Measurements from ENCODE around the gene PAX9.

The PAX9 gene

GRCh38 chr14:36661506-36662257 is at the start of gene PAX9:
Gene PAX9 (plus strand): TSS chr14:36661860. CDS start chr14:36662090, 230 bp downstream.
- no peak for DNase-seq (ENCODE audit: low read depth)

- DNase-seq (ENCODE audit: low read depth) = no peak
Observed at GRCh38 chr14:36617824-36618223, 43.8 kb upstream of the PAX9 start.

DNA sequence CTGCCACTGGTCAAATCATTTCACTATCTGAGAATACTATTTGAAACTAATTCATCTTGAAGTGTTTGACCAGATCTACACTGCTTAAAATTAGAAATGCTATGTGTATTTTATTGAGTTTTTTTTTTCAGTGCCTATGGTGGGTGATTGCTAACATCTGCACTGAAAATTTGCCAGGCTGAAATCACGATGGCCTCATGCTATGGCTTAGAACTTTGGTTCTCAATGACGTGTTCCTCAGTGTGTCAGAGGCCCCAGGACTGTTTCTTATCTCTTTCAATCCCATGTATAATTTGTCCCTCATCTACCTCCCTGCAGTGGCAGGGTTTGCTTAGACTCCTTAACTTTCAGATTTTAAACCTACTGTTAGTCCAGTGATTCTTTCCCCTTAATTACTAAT is 43.0 kb upstream of the PAX9 start:
- no peak for DNase-seq (ENCODE audit: low read depth)

DNA sequence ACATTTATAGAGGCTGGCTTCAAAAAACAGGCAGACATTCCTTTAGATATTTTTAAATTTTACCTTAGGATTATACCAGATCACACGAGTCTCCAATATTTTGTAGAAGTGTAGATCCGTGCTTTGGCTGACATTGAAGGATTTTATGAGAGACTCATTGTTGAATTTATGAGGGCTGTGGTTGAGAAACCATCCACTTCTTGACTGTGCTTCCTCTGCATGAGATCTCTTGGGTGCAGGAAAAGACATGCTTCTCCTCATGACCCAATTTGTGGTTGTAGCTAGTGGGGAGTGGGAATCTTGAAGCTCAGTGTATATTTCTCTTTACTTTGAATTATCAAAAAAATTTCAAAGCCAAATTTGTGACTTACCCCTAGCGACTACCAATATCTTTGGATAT is 42.5 kb upstream of the PAX9 start:
- DNase-seq (ENCODE audit: low read depth) = no peak

GRCh38 chr14:36619853-36620252 is 41.8 kb upstream of the PAX9 start:
- no peak for DNase-seq (ENCODE audit: low read depth)

DNA sequence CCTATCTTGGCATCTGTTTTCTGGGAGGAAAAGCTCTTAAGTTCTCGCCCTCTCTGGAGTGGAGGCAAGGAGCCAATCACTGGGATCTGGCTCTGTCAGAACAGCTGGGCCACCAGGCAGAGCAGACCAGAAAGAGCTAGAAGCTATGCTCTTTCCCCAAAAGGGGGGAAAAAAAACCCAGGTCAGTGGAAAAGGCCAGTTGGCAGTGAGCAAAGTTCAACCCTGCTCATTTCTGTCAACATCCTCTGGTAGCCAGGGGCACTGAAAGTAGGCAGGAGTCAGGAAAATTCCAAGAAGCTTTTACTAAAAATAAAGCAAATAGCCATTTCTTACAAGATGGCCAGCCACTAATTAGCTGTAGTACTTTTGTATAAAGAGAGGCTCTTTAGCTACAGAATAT is 36.6 kb upstream of the PAX9 start:
- no peak for DNase-seq (ENCODE audit: low read depth)

- no peak for DNase-seq (ENCODE audit: low read depth)
Observed at GRCh38 chr14:36625436-36625835, 36.2 kb upstream of the PAX9 start.

DNA sequence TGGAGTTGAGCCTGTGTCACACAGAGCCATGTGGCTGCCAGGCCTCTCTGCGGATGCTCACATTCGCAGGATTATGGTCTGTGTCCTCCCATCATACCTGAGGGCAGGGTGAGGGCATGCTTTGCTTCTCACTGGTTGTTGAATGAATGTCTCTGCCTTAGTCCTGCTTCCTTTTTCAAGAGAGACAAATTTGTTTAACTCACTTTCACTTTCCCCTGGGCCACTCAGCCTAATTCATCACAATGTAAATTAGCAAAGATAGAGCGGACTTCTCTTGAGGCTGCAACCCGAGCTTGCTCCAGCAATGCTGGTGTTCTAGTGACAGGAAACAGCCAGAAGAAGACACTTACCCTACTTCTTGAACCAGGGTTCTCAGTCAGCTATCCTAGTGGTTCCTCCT is 35.5 kb upstream of the PAX9 start:
- DNase-seq (ENCODE audit: low read depth) = no peak

DNA sequence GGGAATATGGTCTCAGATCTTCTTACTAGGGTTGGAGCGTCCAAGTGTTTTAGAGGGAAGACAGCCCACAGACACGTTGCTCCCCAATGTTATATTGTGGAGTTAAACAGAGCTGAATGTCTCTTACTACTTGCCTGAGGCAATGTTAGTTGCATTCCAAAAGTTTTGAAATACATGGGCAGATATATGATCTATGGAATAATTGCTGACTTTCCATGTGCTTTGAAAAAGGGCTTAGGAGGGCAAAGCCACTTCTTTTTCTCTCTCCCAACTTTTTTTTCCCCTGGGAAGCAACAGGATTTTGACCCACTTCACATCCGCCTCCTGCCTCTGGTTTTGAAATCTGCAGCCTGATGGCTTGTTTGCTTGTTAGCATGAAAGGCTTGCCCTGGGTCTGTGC is 33.7 kb upstream of the PAX9 start:
- no peak for DNase-seq (ENCODE audit: low read depth)

DNA sequence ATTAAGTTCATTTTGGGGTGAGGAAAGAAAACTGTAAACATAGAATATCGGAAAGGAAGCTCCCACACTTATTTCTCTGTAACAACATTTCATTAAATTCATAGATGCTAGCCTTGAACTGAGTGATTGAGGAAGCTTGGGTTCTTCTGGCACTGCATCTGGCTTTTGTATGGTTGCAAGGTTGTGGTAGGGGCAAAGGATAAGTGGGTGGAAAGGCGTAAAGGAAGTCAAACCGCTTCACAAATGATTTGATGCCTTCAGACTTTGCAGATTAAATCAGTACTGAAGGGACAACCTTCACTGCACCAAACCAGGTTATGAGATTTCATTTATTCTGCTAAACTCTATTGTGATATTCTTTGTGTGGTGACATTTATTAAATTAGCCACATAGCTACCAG is 28.1 kb upstream of the PAX9 start:
- no peak for DNase-seq (ENCODE audit: low read depth)

DNA sequence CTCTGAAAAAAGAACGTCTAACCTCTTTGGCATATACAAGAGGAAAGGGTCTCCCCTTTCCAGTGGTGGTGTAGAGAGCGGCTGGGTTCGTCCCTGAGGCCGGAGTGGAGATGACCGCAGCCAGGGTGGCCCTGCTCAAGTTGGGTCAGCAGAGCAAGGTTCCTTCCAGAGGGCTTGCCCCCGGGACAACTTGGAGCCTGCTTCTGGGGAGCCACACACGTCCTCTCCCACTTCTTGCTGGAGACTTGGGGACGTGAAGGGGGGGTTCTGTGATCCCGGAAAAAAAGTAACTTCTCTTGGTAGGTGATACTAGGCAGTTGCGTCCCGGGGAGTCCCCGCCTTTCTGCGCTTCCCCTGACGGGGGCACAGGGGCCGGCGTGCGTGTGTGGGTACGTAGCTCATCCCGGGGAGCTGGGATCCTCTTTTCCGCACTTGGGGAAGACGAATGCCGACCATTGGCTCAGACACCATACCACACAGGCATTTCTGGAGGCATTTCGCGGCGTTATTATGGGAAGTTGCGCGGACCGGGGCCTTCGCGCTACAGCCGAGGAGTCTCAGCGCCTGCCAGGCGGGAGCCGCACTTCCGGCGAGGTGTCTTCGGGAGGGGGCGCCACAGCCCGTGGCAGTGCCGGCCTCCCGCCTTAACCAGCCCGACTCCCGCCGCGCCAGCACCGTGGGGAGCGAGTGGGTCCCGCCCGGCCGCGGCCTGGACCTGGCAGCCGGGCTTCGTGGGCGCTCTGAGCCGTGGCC is 14.8 kb upstream of the PAX9 start:
- no peak for DNase-seq (ENCODE audit: low read depth)

DNA sequence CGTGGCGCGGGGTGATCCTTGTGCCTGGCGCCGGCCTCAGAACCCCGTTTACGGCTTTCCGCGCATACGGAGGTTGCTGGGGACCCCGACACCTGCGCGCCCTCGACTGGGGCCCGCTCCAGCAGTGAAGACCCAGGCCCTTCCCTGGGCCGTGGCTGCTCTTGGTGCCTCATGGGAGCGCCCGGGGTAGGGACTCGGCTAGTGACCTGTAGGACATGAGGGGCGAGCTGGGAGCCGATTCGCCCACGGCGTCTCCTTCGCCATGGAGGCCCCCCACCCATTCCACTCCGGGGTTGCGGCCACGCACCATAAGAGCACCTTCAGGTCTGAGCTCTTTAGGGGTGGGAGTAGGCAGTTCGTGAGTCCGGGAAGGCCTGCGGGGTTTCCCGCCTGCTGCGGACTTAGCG is 14.2 kb upstream of the PAX9 start:
- DNase-seq (ENCODE audit: low read depth) = no peak

- DNase-seq (ENCODE audit: low read depth) = no peak
Observed at GRCh38 chr14:36647824-36648753, 13.6 kb upstream of the PAX9 start.

GRCh38 chr14:36649872-36650650 is 11.6 kb upstream of the PAX9 start:
- no peak for DNase-seq (ENCODE audit: low read depth)

DNA sequence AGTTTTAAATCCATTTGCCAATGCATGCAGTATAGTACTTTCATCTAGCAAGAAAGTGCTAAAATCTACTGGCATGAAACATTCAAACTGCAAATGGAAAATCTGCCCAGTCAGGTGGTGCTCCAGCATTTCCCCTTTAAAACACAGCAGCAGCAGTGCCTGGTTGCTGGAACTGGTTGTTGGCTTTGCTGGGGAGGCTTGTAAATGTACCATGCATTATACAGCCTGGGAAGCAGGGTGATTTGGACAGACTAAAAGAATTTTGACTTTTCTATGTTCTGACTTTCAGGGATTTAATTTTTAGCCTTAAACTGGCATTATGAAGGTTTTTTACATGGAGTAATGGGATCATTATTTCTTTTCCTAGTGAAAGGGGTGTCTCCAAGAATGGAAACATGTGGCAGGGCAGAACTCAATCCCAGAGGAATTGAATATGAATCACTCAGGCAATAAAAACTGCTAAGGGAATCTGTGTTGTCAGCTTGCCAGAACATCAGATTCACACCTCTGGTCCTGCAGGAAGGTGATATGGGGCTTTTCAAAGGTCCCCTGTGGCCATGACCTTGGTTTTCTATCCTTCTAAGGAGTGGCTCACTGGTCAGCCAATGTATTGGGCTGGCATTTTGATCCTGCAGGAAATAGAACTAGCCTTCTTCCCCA is 9.0 kb upstream of the PAX9 start:
- DNase-seq (ENCODE audit: low read depth) = no peak

DNA sequence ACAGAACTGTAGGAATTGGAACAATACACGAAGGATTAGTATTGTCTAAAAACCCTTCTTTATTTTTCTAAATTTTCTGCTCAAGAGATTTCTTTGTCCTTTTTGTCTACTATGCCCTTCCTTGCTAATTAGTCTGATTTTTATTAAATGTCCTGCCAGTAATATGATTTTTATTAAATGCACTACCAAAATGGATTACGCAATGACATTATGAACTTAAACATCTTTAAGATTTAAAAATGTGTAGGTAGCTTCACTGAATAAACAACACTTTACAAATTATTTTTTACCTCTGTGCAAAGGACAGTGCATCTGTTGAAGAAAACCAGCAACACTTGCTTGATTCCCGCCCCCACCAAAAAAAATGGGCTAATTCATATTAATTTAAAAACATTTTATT is 8.2 kb upstream of the PAX9 start:
- DNase-seq (ENCODE audit: low read depth) = no peak

DNA sequence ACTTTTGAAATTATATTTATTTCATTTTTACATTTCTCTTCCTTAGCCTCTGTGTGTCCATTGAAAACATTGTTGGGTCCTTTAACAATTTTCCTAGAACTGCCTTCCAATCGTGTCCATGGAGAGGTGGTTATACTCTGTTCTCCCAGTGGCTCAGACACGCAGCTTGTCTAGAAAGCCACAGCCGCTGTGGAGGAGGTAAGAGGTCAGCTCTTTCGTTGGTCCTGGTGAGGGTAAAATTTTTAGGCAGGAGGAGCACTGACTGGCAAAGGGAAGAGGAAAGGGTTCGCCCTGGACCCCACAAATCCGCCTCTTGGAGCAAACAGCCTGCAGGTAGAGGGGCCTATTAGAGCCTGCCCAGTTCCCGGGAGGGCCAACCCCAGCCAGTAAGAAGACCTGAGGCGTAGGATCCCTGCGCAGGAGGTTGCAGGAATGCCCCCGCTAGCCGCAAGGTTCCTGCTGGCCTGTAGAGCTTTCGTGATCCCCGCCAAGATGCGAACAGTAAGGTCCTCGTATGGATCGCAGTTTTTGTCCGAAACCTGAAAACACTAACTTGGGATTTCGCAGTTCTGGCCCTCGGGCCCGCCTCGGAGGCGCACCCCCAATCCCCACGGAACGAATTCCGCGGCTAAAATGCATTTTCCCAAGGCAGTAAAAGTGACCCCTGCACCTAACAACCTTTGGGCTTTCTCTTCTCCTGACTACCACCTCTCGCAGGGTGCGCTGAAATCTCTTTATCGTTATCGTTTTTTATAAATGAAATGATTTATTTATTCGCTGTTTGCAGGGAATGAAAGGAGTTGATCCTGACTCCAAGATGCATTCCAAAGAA is 7.5 kb upstream of the PAX9 start:
- DNase-seq (ENCODE audit: low read depth) = no peak

DNA sequence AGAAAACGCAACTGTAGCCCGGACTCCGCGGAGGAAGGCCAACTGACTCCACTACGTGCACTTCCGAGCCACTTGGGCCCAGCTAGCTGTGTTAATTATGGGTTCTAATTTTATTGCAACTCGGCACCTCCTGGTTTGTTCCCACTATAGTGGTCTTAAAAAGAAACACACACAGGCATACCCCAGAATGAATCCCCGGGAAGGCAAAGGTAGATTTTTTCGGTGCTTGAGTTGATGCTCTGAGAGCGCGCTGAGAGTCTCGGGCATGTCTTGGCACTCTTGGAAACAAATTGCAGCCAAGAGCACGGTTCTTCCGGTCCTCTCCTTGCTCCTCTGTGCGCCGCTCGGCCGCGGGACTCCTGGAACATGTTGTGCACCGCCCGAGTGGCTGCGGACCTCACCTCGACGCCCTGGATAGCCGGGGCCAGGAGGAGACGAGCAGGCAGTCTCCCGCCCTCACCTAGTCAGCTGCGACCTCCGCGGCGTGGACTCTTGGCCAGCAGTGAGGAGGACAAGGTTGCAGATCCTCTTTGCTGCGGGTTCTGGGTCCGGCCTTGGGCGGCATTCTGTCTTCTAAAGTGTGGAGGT is 6.8 kb upstream of the PAX9 start:
- DNase-seq (ENCODE audit: low read depth) = no peak

- DNase-seq (ENCODE audit: low read depth) = no peak
Observed at GRCh38 chr14:36655571-36655962, 6.1 kb upstream of the PAX9 start.

Measured in activated gamma-delta T cell treated with anti-CD3 and anti-CD28 coated beads, Interleukin-2, amount 50 U/mL, for 16 hours (primary cell).